Skeletal muscle tissue (tissue), 4 donors: Measurements from ENCODE around the gene LMF2. TPM values are rescaled to one million over a fixed set of nuclear protein-coding genes. Genes with fewer than 3 reads are reported as not detected.
A peak's percentile ranks its signal among the peaks of the same experiment; 100 is the strongest.
"Not testable (repeated sequence)": the region's sequence is repeated elsewhere in the genome, so short reads cannot be mapped to it uniquely, and the experiment has no call there.

Experiments
- H3K27ac ChIP-seq: one replicate; pipeline ENCODE4 v1.7.0; 2013; ENCODE audit warnings: mild to moderate bottlenecking, low read depth, low read length, inconsistent platforms
- H3K27me3 ChIP-seq, 3 donors: one replicate each; pipeline ENCODE4 v1.7.0; 2013; ENCODE audit warnings: low read length in 3 of 3; ENCODE audit not compliant: control insufficient read depth in 3 of 3, insufficient read depth in 3 of 3
- H3K36me3 ChIP-seq, 3 donors: one replicate each; pipeline ENCODE4 v1.7.0; 2013; ENCODE audit warnings: low read length in 3 of 3; ENCODE audit not compliant: control insufficient read depth in 3 of 3, insufficient read depth in 3 of 3
- H3K4me1 ChIP-seq, 3 donors: one replicate each; pipeline ENCODE4 v1.7.0; 2013; ENCODE audit warnings: low read length in 3 of 3, mild to moderate bottlenecking in 3 of 3; ENCODE audit not compliant: control insufficient read depth in 3 of 3, insufficient read depth in 3 of 3
- H3K4me3 ChIP-seq, 3 donors: one replicate each; pipeline ENCODE4 v1.7.0; 2013; ENCODE audit warnings: low read length in 3 of 3
- H3K9ac ChIP-seq, 3 donors: one replicate each; pipeline ENCODE4 v1.7.0; 2013; ENCODE audit warnings: low read length in 3 of 3, mild to moderate bottlenecking in 3 of 3, moderate library complexity in 2 of 3, low read depth in 1 of 3
- H3K9me3 ChIP-seq, 3 donors: one replicate each; pipeline ENCODE4 v1.7.0; 2013; ENCODE audit warnings: low read length in 3 of 3; ENCODE audit not compliant: control insufficient read depth in 3 of 3
- total RNA-seq: library from RNA; depleted of rRNA; stranded (reverse); fragments of >200 nt; gene quantifications from one replicate; pipeline ENCODE4 v1.2.3, GENCODE V29; 2014
- donor health status: Osteomylitis.

The LMF2 gene
- total RNA-seq, 1 donor from 2014 or later = 12.5 TPM

DNA sequence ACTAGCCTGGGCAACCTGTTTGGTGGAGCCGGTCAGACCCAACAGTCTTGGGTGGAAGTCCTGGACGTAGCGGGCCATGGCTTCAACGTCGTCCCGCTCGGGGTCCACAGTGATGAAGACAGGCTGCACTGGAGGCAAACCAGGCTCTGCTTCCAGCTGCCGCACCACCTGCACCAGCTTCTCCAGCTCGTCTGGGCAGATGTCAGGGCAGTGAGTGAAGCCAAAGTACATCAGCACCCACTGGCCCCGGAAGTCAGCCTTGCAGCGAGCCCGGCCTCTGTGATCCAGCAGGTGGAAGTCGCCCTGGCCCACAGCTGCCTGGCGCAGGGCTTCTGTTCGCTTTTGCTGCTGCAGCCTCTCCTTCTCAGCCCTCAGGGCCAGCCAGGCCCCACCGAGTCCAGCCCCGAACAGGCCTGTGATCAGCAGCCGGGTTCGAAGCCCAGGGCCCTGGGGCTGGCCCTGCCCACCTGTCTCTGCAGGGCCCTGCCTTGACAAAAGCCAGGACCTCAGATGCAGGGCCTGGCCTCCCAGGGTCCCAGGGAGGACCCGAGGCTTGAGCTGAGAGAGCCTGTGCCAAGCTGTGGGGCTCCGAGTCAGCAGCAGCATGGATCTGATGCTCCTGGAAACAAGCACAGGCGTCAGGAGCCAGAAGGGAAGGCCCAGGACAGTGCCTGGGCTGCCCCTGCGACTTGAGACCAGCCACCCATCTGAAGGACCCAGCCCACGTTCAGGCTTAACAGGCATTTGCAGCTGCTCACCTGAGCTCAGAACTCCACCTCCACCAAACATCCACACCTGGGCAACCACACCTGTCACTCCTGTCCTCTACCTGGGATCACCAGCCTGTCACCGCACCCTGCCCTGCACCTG, 16.5 kb upstream of the LMF2 start:
- Histone ChIP-seq H3K36me3 (peaks cover 31 to 35% (median 33%) of the 10 kb centered on the region in 3 donors), H3K4me1 (peaks cover 16 to 44% (median 30%) of the 10 kb centered on the region in 3 donors), H3K4me3 (peak overlapping the region; percentile 74 to 84 (median 83)), H3K9me3 (no peaks in the 10 kb centered on the region), H3K9ac (peak overlapping the region in 2 of 3 donors; percentile 79 to 88), H3K27ac (no peak overlapping the region), H3K27me3 (peaks cover under 1 to 18% (median 2%) of the 10 kb centered on the region in 3 donors)

DNA sequence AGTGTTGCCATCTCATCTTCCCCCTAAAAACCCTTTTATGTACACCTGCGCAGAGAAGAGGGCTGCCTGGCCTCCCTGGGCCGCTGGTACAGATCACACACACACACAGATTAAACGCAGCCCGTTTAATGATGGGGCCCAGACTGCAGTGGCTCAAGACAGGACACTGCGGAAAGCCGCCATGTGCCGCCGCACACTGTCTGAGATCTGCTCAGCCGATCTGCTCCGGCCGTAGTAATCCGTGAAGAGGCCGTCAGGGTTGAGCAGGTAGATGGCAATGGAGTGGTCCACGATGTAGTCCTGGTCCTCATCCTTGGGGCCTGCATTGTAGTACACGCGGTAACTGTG, 15.9 kb upstream of the LMF2 start:
- Histone ChIP-seq H3K4me1 (peaks cover 16 to 38% (median 25%) of the 10 kb centered on the region in 3 donors), H3K27me3 (peaks cover 0 to 12% (median 0%) of the 10 kb centered on the region in 3 donors), H3K27ac (no peak overlapping the region), H3K4me3 (no peak overlapping the region), H3K36me3 (peaks cover 37 to 41% (median 38%) of the 10 kb centered on the region in 3 donors), H3K9ac (no peak overlapping the region), H3K9me3 (no peaks in the 10 kb centered on the region)

DNA sequence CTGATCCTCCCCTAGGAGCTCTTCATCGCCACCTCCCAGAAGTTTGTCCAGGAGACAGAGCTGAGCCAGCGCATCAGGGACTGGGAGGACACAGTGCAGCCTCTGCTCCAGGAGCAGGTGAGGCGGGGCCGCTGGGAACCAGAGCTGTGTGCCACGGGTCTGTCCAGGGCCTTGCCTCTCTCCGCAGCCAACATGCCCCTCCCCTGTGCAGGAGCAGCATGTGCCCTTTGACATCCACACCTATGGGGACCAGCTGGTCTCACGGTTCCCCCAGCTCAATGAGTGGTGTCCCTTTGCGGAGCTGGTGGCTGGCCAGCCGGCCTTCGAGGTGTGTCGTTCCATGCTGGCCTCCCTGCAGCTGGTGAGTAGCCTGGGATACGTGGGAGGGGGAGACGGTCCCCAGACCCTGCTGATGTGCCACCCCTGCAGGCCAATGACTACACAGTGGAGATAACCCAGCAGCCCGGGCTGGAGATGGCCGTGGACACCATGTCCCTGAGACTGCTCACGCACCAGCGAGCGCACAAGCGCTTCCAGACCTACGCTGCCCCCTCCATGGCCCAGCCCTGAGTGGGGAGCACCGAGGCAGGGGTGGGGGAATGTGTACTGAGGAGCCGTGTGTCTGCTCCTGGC, 15.4 kb upstream of the LMF2 start:
- Histone ChIP-seq H3K9ac (no peak overlapping the region), H3K4me3 (no peak overlapping the region), H3K27ac (no peak overlapping the region), H3K9me3 (no peaks in the 10 kb centered on the region), H3K27me3 (peaks cover 0 to 7% (median 0%) of the 10 kb centered on the region in 3 donors), H3K4me1 (peaks cover 16 to 33% (median 25%) of the 10 kb centered on the region in 3 donors), H3K36me3 (peaks cover 40 to 46% (median 43%) of the 10 kb centered on the region in 3 donors)

DNA sequence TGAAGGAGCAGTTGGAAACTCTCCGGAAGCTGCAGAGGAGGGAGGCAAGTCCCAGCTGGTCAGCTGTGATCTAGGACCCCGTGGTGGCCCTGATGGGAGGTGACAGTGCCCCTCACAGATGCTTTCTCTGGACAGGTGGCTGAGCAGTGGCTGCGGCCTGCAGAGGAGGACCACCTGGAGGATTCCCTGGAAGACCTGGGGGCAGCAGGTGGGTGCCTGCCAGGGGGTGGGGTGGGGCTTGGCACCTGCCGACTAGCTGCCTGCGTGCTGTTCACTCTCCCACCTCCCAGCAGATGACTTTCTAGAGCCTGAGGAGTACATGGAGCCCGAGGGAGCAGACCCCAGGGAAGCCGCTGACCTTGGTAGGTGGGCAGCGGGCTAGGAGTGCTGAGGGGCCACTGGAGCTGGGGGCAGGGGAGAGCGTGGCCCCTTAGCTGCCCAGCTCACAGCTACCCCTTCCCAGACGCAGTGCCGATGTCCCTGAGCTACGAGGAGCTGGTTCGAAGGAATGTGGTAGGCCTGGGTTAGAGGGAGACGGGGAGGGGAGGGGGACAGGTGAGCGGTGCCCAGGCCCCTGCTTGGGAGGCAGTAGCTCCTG, 14.8 kb upstream of the LMF2 start:
- H3K27ac ChIP-seq = no peak overlapping the region
- no peak overlapping the region for H3K4me3 ChIP-seq
- H3K27me3 ChIP-seq = peaks cover 0 to 7% (median 0%) of the 10 kb centered on the region in 3 donors
- H3K9ac ChIP-seq = no peak overlapping the region
- H3K36me3 ChIP-seq = peaks cover 46 to 52% (median 49%) of the 10 kb centered on the region in 3 donors
- peaks cover 14 to 30% (median 21%) of the 10 kb centered on the region in 3 donors for H3K4me1 ChIP-seq
- H3K9me3 ChIP-seq = no peaks in the 10 kb centered on the region

DNA sequence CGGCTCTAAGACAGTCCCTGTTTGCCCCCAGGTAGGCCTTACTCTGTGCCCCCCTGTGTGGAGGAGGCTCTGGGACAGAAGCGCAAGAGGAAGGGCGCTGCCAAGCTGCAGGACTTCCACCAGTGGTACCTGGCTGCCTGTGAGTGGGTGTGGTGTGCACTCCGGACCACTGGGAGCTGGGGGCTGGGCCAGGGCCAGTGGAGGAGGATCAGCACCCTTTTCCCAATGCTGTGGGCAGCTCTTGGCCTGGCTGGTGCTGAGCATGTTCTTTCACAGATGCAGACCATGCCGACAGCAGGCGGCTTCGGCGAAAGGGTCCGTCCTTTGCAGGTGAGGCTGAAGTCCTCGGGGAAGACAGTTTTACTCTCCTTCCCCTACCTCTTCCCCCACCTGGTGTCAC, 14.2 kb upstream of the LMF2 start:
- Histone ChIP-seq H3K27ac (no peak overlapping the region), H3K4me1 (peaks cover 11 to 24% (median 17%) of the 10 kb centered on the region in 3 donors), H3K9me3 (no peaks in the 10 kb centered on the region), H3K27me3 (peaks cover 0 to 3% (median 0%) of the 10 kb centered on the region in 3 donors), H3K36me3 (peaks cover 50 to 58% (median 54%) of the 10 kb centered on the region in 3 donors), H3K4me3 (no peak overlapping the region), H3K9ac (no peak overlapping the region)

DNA sequence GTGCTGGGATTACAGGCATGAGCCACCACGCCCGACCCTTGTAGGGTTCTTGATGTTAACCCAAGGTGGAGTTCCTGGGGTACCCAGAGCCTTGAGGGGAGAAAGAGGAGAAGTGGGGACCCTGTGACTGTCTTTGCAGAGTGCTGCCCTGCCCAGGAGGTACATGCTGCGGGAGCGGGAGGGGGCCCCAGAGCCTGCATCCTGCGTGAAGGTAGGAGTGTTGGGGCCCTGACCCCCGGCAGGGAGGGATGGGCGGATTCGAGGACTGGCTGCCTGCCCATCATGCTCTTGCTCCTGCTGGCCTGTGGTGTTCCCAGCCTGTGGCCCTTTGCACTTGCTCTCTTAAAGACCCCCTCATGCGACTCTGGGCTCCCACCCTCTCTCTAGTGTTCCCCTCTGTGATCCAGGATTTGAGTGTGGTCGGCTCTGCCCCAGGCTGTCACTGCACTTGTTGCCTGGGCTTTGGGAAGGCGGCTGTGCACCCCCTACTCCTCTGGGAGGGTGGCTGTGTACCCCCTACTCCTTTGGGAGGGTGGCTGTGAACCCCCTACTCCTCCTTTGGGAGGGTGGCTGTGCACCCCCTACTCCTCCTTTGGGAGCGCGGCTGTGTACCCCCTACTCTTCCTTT, 13.4 kb upstream of the LMF2 start:
- H3K9ac ChIP-seq = peak overlapping the region in 1 of 3 donors; percentile 16
- no peak overlapping the region for H3K4me3 ChIP-seq
- H3K9me3 ChIP-seq = no peaks in the 10 kb centered on the region
- H3K27ac ChIP-seq = no peak overlapping the region
- H3K4me1 ChIP-seq = peaks cover 11 to 16% (median 14%) of the 10 kb centered on the region in 3 donors
- H3K36me3 ChIP-seq = peaks cover 57 to 61% (median 60%) of the 10 kb centered on the region in 3 donors
- no peaks in the 10 kb centered on the region for H3K27me3 ChIP-seq

DNA sequence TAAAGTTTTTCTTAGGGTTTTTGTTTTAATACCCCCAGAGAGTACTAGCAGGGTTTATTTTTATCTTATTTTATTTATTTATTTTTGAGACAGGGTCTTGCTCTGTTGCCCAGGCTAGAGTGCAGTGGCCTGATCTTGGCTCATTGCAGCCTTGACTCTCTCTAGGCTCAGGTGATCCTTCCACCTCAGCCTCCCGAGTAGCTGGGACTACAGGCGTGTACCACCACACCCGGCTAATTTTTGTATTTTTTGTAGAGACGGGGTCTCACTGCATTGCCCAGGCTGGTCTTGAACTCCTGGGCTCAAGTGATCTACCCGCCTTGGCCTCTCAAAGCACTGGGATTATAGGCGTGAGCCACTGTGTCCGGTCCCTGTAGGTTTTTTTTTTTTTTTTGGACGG, 12.7 kb upstream of the LMF2 start:
- not testable (repeated sequence) for H3K9ac ChIP-seq, H3K9me3 ChIP-seq, H3K4me3 ChIP-seq, H3K27me3 ChIP-seq, H3K27ac ChIP-seq
- peaks cover 57 to 61% (median 60%) of the 10 kb centered on the region in 3 donors for H3K36me3 ChIP-seq
- H3K4me1 ChIP-seq = peaks cover 11 to 14% (median 13%) of the 10 kb centered on the region in 3 donors

DNA sequence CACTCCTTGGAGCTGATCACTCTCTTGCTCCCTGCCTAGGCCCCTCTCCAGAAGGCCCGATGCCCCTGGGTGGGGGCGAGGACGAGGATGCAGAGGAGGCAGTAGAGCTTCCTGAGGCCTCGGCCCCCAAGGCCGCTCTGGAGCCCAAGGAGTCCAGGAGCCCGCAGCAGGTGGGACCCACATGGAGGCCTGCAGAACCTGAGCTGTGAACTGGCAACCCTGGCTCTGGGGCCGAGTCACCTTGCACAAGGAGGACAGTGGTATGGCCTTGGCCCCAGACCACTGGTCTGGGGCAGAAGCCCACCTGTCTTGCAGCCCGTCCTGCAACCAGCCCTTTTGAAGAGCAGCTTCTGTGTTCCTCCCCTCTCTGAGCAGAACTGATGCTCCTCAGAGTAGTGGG, 11.6 kb upstream of the LMF2 start:
- Histone ChIP-seq H3K36me3 (peaks cover 60 to 66% (median 61%) of the 10 kb centered on the region in 3 donors), H3K4me1 (peaks cover 2 to 4% (median 3%) of the 10 kb centered on the region in 3 donors), H3K9ac (no peak overlapping the region), H3K9me3 (no peaks in the 10 kb centered on the region), H3K27me3 (no peaks in the 10 kb centered on the region), H3K4me3 (no peak overlapping the region), H3K27ac (no peak overlapping the region)

DNA sequence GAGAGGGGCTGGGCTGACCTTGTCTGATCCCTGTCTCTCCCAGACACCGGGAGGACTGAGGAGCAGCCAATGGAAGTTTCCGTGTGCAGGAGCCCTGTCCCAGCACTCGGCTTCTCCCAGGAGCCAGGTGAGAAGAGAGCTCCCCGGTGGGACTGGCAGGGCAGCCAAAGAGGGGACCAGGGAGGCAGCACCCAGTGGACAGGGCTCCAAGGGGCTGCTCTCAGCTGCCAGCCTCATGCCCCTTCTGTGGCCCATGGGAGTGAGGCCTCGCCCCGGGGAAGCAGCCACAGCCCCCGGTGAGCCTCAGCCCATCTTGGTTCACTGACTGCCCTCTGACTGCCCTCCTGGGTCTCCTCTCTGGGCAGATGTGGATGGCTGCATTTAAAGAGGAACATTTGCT, 11.1 kb upstream of the LMF2 start:
- H3K9ac ChIP-seq = no peak overlapping the region
- H3K4me1 ChIP-seq = no peaks in the 10 kb centered on the region
- H3K4me3 ChIP-seq = no peak overlapping the region
- no peaks in the 10 kb centered on the region for H3K9me3 ChIP-seq
- no peaks in the 10 kb centered on the region for H3K27me3 ChIP-seq
- H3K27ac ChIP-seq = no peak overlapping the region
- peaks cover 55 to 62% (median 55%) of the 10 kb centered on the region in 3 donors for H3K36me3 ChIP-seq
